ENCODE data around the gene GEN1.

DNA sequence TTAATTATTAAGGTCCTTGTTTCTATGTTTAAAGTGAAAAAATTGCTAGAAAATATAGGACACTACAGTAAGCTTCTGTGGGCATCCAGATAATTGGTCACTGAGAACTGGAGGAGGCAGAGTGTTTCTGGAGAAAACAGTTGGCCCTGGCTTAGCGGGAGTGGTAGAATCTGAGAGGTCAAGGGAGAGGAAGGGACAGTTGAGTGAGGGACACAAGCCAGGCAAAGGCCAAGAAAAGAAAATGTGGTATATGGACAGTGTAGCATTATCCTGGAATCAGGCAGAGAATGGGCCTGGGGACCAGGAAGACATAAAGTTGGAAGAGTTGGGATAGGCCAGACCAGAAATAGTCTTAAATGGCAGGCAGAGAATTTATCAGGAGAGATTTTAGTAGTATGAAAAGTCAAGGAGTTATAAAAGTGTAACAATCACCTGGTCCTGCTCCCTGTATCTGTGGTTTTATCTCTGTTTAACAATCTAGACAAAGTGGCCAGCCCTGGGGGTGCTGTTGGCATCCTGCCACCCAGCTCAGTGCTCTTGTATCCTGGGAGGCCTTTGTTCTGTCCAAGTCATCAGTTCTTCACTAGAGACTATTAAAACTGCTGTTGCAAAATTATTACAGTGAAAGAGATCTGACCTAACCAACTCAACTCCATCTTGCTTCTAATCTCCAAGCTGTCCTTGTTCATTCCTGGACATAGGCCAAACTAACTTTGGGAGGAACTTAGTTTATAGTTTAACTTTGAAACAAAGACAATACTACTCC, 46.9 kb downstream of the GEN1 start:
- TF ChIP-seq, protein P1, sequence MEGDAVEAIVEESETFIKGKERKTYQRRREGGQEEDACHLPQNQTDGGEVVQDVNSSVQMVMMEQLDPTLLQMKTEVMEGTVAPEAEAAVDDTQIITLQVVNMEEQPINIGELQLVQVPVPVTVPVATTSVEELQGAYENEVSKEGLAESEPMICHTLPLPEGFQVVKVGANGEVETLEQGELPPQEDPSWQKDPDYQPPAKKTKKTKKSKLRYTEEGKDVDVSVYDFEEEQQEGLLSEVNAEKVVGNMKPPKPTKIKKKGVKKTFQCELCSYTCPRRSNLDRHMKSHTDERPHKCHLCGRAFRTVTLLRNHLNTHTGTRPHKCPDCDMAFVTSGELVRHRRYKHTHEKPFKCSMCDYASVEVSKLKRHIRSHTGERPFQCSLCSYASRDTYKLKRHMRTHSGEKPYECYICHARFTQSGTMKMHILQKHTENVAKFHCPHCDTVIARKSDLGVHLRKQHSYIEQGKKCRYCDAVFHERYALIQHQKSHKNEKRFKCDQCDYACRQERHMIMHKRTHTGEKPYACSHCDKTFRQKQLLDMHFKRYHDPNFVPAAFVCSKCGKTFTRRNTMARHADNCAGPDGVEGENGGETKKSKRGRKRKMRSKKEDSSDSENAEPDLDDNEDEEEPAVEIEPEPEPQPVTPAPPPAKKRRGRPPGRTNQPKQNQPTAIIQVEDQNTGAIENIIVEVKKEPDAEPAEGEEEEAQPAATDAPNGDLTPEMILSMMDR (IDR thresholded peaks at IDR 0.05): no peak
- TF ChIP-seq POLR2A (IDR thresholded peaks at IDR 0.05): no peak
